Stimulated activated CD4-positive, alpha-beta T cell treated with anti-CD3 and anti-CD28 coated beads, Interleukin-2, amount 100 ng/mL, for 4 hours (primary cell): ENCODE measurements around the gene ELN.
"Not testable (repeated sequence)": the region's sequence is repeated elsewhere in the genome, so short reads cannot be mapped to it uniquely, and the experiment has no call there.

Experiments used
- DNase-seq: peaks from one replicate; pipeline ENCODE4 v3.0.0-alpha.2; 2020; ENCODE audit warnings: low read depth

Gene ELN

GRCh38 chr7:74043523-74043951 is 15.6 kb downstream of the ELN start:
- DNase-seq: no peak

GRCh38 chr7:74044366-74045350 is 16.7 kb downstream of the ELN start:
- DNase-seq: no peak

- not testable (repeated sequence) for DNase-seq
Observed at GRCh38 chr7:74046581-74046980, 18.6 kb downstream of the ELN start.

- DNase-seq: no peak
Observed at GRCh38 chr7:74047804-74048380, 19.9 kb downstream of the ELN start.

GRCh38 chr7:74048999-74049599 is 21.1 kb downstream of the ELN start:
- no peak for DNase-seq

- DNase-seq: no peak
Observed at GRCh38 chr7:74049997-74050798, 22.2 kb downstream of the ELN start.

GRCh38 chr7:74051193-74051592 is 23.2 kb downstream of the ELN start:
- no peak for DNase-seq

GRCh38 chr7:74051629-74052410 is 23.8 kb downstream of the ELN start:
- no peak for DNase-seq

GRCh38 chr7:74052628-74053027 is 24.7 kb downstream of the ELN start:
- no peak for DNase-seq

- no peak for DNase-seq
Observed at GRCh38 chr7:74053589-74054186, 25.7 kb downstream of the ELN start.

- no peak for DNase-seq
Observed at GRCh38 chr7:74056096-74056915, 28.3 kb downstream of the ELN start.

GRCh38 chr7:74057216-74057925 is 29.4 kb downstream of the ELN start:
- DNase-seq: no peak

- no peak for DNase-seq
Observed at GRCh38 chr7:74057987-74058386, 30.0 kb downstream of the ELN start.

- DNase-seq: no peak
Observed at GRCh38 chr7:74058486-74058885, 30.5 kb downstream of the ELN start.

- no peak for DNase-seq
Observed at GRCh38 chr7:74059037-74059436, 31.1 kb downstream of the ELN start.

GRCh38 chr7:74059681-74060588 is 32.0 kb downstream of the ELN start:
- DNase-seq: no peak

GRCh38 chr7:74061840-74062539 is 34.0 kb downstream of the ELN start:
- DNase-seq: peak; percentile 37

GRCh38 chr7:74063223-74063641 is 35.3 kb downstream of the ELN start:
- no peak for DNase-seq
